NCI-H1417 (cell line): ENCODE measurements around the gene SDK1.
"Not testable (repeated sequence)": the region's sequence is repeated elsewhere in the genome, so short reads cannot be mapped to it uniquely, and the experiment has no call there.

Experiments used
- DNase-seq, 3 experiments: peaks; one replicate each; lab custom pipeline; 2025; lab: John Stamatoyannopoulos, UW

The SDK1 gene

DNA sequence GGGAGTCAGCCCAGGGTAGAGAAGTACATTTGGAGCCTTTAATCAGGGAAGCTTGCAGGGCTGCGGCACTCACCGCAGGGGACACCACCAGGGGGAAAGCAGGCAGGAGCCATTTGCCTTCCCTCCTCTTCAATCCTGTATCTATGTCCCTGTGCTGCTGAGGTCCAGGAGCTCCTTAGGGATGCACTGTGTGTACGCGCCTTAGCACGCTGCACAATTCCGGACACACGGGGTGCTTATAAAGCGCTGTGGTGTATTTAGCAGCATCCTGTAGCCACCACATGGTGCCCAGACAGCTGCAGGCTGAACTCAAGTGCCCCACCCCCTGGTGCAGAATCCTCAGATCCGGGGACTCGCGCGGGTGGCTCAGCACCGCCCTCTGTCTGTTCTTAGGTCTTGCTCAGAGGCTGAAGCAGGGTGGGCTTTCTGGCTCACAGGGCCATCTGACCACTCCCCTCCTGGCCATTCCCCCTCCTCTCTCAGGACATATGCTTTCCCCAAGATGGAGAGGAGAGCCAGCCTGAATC, 421.4 kb downstream of the SDK1 start:
- peak in 2 of 3 experiments; percentile 84 to 92 for DNase-seq

DNA sequence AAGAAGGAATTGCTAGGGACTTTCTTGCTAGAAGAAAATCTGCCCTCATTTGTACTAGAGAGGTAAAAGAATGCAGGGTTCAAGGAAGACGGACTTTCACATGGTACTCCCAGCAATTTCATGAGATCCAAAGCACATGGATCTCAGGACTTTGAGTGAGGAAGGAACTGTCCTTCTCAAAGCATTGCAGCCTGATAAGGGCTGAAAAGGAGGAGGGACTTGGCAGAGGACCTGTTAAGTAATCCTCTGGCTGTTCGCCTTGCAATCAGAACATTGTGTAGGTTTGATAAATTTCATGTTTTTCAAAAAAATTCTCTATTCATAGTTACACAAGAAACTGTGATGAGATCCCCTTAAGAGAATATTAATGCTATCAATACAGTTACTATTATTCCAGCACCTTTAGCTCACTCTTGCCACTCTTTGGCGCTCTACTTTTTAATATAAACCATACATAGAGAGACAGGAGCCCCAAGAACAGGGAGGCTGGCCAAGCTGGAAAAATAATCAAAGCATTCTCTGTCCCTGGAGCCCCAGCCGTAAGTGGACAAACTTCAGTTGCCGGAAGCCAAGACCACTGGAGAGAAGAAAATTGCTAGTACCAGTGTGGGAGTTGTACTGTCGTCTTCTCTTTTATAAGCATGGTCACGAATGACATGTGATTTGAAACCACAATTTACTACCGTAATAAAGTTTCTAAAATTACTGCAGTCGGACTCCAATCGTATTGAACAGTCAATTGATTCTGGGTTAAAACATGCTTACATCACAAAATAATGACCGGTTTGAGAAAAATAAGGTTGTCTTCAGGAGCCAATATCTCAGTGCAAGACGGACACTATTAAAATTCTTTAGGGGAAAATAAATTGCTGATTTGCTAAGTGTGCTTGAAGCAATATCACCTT, 424.4 kb downstream of the SDK1 start:
- DNase-seq = no peak

DNA sequence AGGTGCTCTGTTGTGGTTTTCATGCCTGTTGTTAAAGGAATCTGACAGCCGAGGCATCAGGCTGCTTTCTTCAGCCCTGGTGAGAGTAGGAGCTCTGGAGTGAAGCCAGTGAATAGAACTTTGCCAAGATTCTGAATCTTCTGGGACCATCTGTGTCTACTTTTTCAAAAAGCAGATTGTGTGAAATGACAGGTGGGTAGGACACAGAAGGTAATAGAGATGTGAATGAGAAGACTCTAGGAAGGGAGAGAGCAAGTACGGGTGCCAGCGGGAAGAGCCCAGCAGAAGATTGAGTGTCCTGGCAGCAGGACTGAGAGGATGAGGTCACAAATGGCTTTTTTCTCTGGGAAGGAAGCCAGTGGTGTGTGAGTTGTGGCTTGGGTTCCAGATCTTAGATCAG, 429.2 kb downstream of the SDK1 start:
- DNase-seq = no peak

DNA sequence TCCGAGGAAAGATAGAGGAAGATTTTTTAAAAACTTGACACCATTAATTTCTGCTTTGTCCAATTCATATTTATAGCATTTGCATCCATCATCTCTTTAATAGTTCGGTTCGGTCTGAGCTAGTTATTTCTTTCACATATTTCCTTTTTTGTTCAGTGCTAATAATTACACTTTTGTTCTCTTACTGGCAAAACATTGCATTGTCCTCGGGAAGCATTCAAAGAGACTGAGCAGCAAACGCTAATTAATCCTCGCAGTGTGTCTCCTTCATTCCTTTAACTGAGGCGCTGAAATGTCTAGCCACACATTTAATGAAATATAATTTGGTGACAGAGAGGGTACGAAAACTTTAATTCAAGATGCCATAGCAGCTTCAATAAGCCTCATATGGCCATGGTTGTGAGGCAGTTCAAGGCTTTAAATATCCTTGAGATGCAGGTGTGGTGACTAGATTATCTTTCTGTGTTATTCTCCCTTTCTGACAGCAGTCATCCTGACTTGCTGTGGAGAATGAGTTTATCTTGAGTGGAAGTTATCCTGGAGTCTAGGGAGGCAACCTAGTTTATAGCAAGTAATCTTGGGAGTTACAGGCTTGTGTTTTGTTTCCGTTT, 431.4 kb downstream of the SDK1 start:
- no peak for DNase-seq

DNA sequence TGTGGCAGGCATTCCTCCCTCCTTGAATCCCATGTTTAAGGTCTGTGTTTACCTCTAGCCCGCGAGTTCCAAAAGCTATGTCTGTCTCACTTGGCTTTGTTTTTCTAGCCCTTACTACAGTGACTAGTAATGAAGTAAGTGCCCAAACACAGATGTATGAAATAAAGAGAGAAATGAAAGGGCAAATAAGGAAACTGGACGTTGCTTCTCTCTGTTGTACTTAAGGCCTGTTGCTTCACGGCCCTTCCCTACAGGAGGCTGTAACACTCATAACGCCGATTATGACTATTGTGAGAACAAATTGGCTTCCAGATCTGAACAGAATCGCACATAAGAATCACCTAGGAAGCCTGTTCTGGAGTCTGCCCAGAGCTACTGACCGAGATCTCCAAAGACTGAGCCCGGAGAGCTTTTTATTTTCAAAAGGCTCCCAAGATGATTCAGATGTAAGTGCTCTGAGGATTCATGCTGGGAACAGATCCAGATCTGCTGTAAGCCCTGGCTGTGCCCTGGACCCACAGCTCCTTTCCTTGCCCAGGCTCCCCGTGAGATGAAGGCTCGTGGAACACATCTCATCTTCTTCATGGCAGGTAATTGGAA, 432.6 kb downstream of the SDK1 start:
- DNase-seq = no peak

DNA sequence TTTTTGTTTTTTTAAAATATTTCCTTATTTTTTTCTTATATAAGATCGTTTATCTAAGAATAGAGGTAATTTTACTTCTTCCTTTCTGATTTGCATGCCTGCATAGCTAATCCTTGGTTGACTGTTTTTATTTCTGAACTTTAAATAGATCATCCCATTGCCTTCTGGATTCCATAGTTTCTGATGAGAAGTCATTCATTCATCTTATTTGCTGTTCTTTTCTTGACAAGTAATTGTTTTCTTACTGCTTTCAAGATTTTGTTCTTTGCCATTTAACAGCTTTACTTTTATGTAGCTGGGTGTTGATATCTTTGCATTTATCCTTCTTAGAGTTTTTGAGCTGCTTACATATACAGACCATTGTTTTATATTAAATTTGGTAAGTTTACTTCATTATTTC, 437.9 kb downstream of the SDK1 start:
- no peak for DNase-seq

DNA sequence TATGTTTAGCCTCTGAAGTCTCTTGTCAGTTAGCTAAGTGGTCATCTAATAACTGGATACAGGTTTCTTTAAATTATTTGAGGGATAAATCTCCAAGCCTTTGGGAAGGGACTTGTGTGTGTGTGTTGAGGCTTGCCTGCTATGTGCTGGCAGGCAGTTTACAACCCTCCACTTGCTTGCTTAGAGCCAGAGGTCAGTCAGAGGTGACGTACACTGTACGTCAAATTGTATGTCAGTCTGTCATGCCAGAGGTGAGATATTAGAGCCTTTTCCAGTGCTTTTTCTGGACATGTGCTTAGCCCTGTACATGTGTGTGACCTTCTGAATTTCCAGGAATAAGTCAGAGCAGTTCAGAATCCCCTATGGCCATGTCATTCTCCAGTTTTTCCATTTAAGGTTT, 438.9 kb downstream of the SDK1 start:
- DNase-seq = no peak

DNA sequence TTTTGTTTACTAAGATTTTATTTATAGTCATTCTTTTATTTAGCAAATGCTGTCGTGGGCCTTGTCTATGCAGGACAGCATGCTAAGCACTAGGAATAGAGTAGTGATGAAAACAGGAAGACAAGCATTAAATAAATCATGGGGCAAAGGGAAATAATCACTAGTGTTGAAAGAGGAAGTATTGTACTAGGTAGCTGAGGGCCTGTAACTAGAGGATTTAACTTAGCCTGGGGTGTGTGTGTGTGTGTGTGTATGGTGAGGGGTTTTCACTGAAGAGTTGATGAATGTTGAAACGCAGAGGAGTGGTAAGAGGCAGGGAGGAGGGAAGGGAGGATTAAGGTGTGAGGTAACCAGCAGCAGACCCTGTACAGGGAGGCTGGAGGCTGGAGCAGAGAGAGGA, 446.4 kb downstream of the SDK1 start:
- DNase-seq = peak in 2 of 3 experiments; percentile 27 to 55

DNA sequence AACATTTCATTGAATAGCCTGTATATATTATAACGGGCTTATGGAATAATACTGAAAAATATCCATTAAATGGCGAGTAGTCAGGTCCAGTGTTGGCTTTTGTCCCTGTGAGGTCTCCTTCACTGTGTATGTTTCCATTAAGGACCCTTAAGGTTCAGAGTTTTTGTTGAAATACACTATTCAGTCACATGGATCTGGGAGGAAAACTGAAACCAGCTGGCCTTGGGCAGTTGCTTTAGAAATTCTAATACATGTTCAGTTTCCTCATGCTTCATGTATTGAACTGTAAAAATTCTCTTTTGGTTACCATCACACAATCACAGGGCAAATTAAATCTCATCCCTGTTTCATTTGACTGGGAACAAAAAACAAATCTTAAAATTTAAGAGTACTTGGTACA, 447.3 kb downstream of the SDK1 start:
- DNase-seq = no peak

DNA sequence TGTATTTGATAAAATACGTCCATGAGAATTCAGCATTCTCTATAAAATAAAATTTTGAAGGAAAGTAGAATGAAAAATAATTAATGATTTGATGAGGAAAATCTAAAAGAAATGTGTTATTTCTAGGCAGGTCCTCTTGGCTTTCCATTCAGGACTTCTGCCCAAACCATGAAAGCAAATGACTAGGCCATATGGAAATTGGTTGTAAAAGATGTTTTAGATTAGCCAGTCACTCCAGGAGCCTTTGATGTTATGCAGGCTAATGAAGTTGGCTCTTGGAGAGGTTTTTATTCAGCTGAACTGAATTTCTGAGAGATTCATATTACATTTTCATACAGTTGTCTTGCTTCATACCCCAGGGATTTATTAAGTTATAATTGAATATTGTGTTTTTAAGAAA, 452.8 kb downstream of the SDK1 start:
- no peak for DNase-seq

DNA sequence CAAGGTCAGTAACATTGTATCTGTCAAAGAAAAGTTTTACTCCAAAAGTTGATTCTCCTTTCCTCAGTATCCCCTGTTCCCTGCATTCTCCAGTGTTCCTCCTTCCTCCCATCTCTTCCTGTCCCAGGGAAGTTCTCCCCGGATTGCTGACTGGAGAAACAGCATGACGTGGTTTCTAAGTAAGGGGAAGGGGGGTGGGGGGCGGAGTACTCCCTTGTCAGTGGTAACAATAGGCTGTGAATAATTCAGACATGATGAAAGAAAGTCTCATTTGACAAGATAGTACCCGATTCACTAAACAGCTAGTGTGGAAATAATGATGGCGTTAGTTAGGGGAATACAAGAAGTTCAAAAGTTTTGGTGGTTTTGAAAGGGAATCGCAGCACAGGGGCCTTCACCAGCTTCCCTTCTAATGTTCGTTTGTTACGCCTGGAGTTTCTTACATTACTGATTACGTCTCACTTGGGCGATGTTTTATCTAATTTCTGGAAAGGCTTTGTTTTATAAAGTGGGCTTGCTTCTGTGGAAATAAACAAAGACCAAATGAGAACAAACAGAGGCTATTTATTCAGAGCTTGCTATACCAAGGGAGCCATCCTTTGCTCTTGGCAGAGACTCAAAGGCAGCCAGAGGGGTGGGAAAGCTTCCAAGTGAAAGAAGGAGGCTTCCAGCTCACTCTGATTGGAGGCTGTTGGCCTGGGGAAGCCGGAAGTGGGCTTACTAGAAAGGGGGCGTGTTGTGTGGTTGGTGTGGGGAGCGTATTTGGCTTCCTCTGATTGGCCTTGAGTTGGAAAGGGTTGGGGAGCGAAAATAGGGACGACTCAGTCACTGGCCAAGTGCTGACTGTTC, 453.7 kb downstream of the SDK1 start:
- DNase-seq = peak in 1 of 3 experiments; percentile 8

DNA sequence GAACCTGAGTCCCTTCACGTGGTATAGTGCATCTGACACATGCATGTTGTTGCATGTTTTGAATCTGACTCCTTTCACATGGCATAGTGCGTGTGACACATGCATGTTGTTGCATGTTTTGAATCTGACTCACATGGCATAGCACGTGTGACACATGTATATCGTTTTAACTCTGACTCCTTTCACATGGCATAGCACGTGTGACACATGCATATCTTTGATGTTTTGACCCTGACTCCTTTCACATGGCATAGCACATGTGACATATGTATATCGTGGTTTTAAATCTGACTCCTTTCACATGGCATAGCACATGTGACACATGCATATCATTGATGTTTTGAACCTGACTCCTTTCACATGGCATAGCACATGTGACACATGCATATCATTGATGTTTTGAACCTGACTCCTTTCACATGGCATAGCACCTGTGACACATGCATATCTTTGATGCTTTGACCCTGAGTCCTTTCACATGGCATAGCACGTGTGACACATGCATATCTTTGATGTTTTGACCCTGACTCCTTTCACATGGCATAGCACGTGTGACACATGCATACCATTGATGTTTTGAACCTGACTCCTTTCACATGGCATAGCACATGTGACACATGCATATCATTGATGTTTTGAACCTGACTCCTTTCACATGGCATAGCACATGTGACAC, 454.9 kb downstream of the SDK1 start:
- DNase-seq = not testable (repeated sequence)

DNA sequence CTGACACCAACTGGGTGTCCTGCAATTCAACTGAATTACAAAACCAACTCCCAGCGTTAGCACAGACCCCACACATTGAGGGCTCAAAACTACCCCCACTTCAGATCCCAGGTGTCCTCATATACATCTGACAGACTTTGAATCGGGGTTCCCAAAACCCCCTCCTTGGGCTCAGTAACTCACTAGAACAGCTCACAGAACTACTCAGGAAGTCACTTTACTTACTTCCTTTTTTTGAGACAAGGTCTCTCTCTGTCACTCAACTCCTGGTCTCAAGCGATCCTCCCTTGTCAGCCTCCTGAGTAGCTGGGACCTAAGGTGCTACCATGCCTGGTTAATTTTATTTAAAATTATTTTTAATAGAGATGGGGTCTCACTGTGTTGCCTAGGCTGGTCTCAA, 456.0 kb downstream of the SDK1 start:
- no peak for DNase-seq

DNA sequence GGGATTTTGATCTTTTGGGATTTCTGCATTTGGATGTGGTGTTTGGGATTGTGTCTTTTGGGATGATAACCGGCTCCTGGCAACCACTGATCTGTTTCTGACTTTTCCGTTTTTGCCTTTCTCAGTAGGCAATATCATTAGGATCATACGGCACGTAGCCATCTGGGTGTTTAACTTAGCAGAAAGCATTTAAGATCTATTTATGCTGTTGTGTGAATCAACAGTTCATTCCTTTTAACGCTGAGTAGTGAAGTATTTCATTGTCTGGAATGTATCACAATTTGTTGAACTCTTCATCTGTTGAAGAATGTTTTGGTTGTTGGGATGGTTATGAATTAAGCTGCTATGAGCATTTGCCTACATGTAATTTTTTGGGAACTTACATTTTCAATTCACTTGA, 459.6 kb downstream of the SDK1 start:
- no peak for DNase-seq

DNA sequence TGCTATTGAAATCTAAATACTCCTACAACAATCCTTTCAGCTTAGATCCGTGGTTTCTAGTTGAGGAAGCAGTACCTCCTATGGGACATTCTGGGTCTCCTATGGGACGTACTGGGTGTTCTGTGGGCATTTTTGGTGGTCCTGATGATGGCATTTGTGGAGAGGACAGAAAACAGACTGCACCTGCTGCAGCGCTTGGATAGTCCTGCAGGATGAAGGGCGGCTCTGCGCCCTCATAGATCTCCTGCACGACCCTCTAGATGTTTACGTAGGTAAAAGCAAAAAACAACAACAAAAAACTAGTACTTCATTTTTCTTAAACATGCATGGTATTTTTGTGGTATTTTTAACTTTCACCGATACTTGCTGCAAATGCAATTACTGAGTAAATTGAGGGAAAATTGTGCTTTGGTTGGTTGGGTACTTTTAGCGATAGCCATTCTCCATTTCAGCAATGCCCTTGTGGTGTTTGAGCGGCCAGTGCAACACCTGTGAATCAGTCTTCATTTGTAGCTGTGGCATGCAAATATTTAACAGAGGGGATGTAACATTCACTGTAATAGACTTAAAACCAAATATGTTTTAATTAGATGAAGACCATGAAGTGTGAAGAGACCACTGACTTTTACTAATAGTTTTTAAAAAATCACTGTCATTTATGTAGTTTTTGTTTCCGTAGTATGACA, 461.2 kb downstream of the SDK1 start:
- no peak for DNase-seq

DNA sequence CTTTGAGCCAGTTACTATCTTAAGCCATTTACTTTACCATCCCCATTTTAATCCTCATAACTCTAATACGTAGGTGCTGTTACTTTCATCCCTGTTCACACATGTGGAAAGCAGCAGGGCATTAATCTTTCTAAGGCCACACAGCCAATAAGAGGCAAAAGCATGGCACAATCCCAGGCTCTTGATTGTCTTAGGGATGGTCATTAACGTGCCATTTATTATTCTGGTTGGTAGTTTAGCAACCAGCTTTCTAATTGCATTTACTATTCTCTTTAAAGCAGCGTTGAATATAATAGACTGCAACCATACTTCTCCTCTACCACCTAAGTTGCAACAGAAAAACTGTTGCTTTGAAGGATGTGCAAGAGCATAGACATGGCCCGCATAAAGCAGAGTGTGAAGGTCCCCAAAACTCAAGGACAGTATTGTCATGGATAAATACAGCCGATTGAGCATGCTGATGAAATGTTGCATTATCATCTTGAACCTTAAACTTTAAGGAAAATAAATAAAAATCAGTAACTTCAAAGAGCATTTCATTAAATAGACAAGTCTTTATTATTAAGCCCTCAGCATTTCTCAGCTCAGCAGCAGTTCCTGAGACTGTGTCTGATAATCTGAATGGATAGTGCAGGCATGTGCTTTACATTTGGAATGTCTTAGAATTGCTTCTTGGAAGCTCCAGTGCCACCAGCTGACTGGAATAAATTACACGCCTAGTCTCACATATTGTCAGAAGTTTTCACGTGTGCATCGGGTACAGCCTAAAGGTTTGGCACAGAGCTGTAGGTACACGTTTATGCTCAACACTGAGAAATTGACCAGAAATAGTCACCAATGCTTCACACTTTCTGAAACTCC, 467.1 kb downstream of the SDK1 start:
- peak in 1 of 3 experiments; percentile 8 for DNase-seq

DNA sequence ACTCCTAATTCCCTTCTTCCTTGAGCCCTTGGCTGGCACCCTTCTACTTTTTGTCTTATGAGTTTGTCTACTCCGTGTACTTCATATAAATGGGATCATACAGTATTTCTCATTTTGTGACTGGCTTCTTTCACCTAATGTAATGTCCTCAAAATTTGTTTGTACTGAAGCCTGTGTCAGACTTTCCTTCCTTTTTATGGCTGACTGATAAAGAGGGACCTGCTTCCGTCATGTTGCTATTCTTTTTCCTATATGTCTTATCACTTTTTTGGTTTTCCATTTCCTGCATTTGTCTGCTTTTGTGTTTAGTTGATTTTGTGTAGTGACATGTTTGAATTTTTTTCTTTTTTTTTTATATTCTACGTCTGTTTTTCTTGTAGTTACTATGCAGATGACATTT, 470.9 kb downstream of the SDK1 start:
- no peak for DNase-seq

DNA sequence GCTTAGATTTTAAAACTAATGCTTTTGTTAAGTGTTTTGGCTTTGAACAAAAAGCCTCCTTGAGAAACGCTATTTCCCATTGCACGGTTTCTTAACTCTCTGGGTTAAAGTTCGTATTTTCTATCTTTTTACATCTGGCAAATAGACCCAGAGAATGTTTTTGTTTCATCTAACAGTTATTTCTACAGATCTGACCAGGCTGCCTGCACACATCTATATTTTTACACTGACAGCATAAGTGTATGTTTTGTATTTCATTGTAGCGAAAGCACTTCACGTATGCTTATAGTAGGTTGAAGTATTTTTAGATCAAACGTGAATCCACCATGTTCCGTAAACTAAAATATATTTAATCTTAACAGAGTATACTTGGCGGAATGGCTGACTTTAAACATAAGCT, 477.3 kb downstream of the SDK1 start:
- no peak for DNase-seq

DNA sequence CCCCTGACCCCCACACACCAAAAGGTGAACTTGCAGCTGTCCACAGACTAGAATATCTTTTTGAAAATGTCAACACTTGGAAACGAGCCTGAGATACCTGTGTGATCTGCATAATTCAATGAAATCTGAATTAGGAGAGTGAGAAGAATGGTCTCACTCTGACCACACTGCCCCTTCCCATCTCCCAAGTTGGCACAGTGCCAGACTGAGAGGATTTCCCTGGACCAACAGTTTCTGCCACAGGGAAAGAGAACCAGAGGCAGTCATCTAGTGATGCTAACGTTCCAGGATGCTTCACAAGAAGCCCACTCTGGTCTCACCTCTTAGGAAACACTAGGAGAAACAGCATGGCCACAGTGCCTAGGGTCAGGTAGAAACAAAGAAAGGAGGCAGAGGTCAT, 479.0 kb downstream of the SDK1 start:
- DNase-seq = no peak

DNA sequence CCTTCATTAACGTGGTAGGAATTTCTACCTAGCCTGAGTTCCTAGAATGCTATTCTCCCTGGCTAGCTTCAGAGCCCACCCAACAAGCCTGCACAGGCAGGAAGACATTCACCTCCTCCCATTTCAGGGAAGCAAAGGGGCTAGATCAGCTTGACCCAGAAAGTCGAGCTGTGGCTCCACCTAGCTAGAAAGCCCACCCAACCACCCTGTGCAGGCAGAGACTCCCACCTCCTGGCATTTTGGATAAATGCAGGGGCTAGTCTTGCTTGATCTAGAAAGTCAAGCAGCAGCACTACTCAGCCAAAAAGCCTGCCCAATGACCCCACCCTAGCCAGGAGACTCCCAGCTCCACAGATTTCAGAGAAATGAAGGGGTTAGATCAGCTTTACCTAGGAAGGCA, 479.5 kb downstream of the SDK1 start:
- DNase-seq = no peak
